GM18951 (cell line): Measurements from ENCODE around the gene LRSAM1.
A peak's percentile ranks its signal among the peaks of the same experiment; 100 is the strongest.

Experiments used
- POLR2A ChIP-seq: IDR thresholded peaks from 4 replicates; pipeline ENCODE4 v1.6.1; 2011; ENCODE audit warnings: mild to moderate bottlenecking; ENCODE audit not compliant: insufficient read length, insufficient read depth; ENCODE audit errors: extremely low read depth
- in situ Hi-C: fragments of 300-500 bp; cut with MboI; formaldehyde crosslinking; loops from one replicate; pipeline ENCODE4 v1.12.0; 2022; ENCODE audit warnings: low sequenced_read_pairs, mixed read lengths, inconsistent platforms; ENCODE audit not compliant: unreplicated experiment

Gene LRSAM1

GRCh38 chr9:127444283-127444920 is 6.9 kb upstream of the LRSAM1 start:
- in situ Hi-C loops: no loop called here
- no peak for TF ChIP-seq POLR2A

GRCh38 chr9:127444921-127445850 is 6.1 kb upstream of the LRSAM1 start:
- peak; percentile 13 for TF ChIP-seq POLR2A

GRCh38 chr9:127445851-127446712 is 5.2 kb upstream of the LRSAM1 start:
- in situ Hi-C loops: no loop called here
- TF ChIP-seq POLR2A: peak; percentile 41

More at GRCh38 chr9:127444921-127445850, 6.1 kb upstream of the LRSAM1 start:
- in situ Hi-C loops: no loop called here

GRCh38 chr9:127446713-127447415 is 4.4 kb upstream of the LRSAM1 start:
- in situ Hi-C loops: no loop called here
- TF ChIP-seq POLR2A: peak; percentile 27

- in situ Hi-C loops: no loop called here
These were observed 3.7 kb upstream of the LRSAM1 start for GRCh38 chr9:127447416-127448111.

GRCh38 chr9:127448112-127448805 is 3.1 kb upstream of the LRSAM1 start:
- in situ Hi-C loops: no loop called here
- no peak for TF ChIP-seq POLR2A

More at GRCh38 chr9:127447416-127448111, 3.7 kb upstream of the LRSAM1 start:
- no peak for TF ChIP-seq POLR2A

GRCh38 chr9:127449332-127449966 is 1.9 kb upstream of the LRSAM1 start:
- TF ChIP-seq POLR2A: peak; percentile 19
- in situ Hi-C loops: no loop called here

GRCh38 chr9:127450243-127450760 is 1.0 kb upstream of the LRSAM1 start:
- in situ Hi-C loops: no loop called here
- TF ChIP-seq POLR2A: no peak

GRCh38 chr9:127451608-127451857 is 223 bp downstream of the LRSAM1 start:
- in situ Hi-C loops: no loop called here
- TF ChIP-seq POLR2A: no peak

- in situ Hi-C loops: no loop called here
- TF ChIP-seq POLR2A: no peak
These were observed 747 bp downstream of the LRSAM1 start for GRCh38 chr9:127451858-127452656.
